Stimulated activated CD4-positive, alpha-beta T cell treated with anti-CD3 and anti-CD28 coated beads, Interleukin-4, amount 100 ng/mL, for 1 hour (primary cell): Measurements from ENCODE around the gene TET1.
A peak's percentile ranks its signal among the peaks of the same experiment; 100 is the strongest.
"Not testable (repeated sequence)": the region's sequence is repeated elsewhere in the genome, so short reads cannot be mapped to it uniquely, and the experiment has no call there.

Source experiments
- DNase-seq: peaks from one replicate; pipeline ENCODE4 v3.0.0-alpha.2; 2020

The TET1 gene

DNA sequence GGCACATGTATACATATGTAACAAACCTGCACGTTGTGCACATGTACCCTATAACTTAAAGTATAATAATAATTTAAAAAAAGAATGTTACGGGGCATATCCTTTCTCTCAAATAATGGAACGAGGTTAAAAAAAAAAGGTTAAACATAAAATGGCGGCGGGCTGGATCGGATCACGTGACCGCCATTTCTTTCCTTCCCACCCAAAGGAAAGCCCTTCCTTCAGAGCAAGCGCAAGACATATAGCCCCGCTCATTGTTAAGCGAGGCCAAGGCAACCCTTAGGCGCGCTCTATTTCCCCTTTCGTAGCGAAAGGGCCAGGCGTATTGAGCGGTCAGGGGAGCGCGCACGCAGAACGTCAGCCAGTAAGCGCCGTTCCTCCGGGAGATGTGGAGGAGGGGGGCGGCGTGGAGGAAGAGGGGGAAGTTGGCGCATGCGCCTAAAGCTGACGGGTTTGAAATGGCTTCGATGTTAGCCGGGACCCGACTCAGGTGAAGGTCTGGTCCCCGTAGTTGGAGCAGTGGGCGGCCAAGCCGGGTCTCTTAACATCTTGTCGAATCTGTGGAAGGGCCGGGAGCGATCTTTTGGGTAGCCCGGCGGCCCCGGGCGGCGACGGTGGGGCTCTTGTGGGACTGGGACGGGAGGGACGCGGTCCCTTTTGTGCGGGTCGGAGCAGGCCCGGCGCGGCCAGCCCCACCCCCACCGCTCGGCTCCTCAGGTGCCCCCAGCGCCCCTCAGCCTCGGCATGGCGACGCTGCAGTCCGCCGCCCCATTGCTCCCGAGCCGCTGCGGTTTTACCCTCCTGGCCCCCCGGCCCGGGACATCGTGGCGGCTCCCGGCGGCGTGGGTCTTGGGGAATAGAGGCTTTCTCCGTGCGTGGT is 160.9 kb downstream of the TET1 start, which contains the start of gene CCAR1:
Gene CCAR1, plus strand, starts transcription at position 447 of the 880 bp plus-strand sequence. CDS start 1,266 bp downstream, outside the sequence.
- peak; percentile 97 for DNase-seq

DNA sequence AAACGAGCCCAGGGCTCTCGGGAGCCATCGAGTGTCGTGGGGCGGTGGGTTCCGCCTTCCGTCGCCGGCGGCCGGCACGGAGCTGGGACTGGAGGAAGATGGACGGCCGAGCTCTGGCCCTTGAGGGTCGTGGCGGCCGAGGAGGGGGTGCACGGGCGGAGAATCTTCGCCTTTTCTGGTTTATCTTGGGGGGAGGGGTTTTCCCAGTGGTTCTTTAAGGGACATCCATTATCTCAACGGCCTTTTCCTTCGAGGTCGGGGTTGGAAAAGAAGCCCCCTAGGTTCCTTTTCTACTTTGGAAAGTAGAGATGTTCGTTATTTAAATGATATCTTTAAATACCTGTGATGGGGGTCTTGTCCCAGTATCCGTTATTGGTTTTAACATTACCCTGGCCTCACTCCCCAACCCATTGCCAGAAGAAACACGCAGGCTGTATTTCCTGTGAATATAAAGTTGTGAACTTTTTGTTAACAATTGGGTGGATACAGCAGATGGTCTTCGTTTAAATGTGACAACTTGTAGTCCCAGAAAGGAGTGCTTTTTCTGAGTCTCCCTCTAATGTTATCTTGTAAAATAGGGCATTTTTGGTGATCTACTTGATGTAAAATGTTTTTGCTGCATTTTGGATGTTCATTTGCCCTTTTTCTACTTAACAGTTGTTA is 161.7 kb downstream of the TET1 start:
- no peak for DNase-seq

- no peak for DNase-seq
These were observed 164.9 kb downstream of the TET1 start for GRCh38 chr10:68725016-68725415.

GRCh38 chr10:68727146-68727545 is 167.0 kb downstream of the TET1 start:
- no peak for DNase-seq

- no peak for DNase-seq
These were observed 172.5 kb downstream of the TET1 start for GRCh38 chr10:68732651-68733050.

GRCh38 chr10:68734349-68734748 is 174.2 kb downstream of the TET1 start:
- no peak for DNase-seq

DNA sequence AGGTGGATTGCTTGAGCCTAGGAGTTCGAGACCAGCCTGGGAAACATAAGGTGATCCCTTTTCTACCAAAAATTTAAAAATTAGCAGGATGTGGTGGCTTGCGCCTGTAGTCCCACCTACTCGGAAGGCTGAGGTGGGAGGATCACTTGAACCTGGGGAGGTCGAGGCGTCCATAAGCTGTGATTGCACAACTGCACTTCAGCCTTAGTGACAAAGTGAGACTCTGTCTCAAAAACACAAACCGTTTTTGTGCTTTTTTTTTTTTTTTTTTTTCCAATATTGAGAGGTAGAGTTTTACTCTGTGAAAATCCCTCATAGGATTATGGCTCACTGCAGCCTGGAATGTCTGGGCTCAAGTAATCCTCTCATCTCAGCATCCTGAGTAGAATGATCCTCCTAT is 175.0 kb downstream of the TET1 start:
- DNase-seq, result no peak

DNA sequence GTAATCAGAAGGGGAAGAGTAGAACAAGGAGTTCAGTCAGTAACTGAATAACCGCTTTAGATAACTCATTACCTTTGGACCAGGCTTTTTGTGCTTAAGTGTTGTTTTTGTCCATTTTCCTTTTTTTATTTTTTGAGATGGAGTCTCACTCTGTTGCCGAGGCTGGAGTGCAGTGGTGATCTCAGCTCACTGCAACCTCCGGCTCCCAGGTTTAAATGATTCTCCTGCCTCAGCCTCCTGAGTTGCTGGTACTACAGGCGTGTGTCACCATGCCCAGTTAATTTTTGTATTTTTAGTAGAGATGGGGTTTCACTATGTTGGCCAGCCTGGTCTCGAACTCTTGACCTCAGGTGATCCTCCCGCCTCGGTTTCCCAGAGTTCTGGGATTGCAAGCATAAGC is 175.6 kb downstream of the TET1 start:
- DNase-seq, result not testable (repeated sequence)

- not testable (repeated sequence) for DNase-seq
These were observed 180.5 kb downstream of the TET1 start for GRCh38 chr10:68740676-68741075.

DNA sequence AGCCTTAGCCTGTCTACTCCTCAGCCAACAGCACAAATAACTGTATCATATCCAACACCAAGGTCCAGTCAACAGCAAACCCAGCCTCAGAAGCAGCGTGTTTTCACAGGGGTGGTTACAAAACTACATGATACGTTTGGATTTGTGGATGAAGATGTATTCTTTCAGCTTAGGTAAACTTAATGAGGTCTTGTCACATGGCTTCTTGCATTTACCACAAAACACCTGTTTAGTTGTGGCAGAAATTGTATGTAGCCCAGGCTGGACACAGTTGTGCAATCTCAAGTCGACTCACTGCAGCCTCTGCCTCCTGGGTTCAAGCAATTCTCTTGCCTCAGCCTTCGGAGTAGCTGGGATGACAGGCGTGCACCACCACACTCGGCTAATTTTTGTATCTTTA is 182.3 kb downstream of the TET1 start:
- no peak for DNase-seq
